UCSD-AML1 (cell line): ENCODE results near the gene EXT2.
A peak's percentile ranks its signal among the peaks of the same experiment; 100 is the strongest.

ENCODE experiments used
- DNase-seq: peaks from one replicate; lab custom pipeline; 2025; ENCODE audit not compliant: unreplicated experiment; lab: John Stamatoyannopoulos, UW

Gene EXT2

GRCh38 chr11:44285756-44286155 lies 190.3 kb downstream of the EXT2 start:
- no peak for DNase-seq

- DNase-seq, result peak; percentile 49
These were observed 190.9 kb downstream of the EXT2 start for GRCh38 chr11:44286268-44286880.

- no peak for DNase-seq
These were observed 191.4 kb downstream of the EXT2 start for GRCh38 chr11:44286911-44287310.

GRCh38 chr11:44288133-44288526 lies 192.7 kb downstream of the EXT2 start:
- DNase-seq, result no peak

GRCh38 chr11:44290208-44290607 lies 194.7 kb downstream of the EXT2 start:
- DNase-seq, result no peak
